ENCODE results near the gene HIPK4.

HIPK4 gene

DNA sequence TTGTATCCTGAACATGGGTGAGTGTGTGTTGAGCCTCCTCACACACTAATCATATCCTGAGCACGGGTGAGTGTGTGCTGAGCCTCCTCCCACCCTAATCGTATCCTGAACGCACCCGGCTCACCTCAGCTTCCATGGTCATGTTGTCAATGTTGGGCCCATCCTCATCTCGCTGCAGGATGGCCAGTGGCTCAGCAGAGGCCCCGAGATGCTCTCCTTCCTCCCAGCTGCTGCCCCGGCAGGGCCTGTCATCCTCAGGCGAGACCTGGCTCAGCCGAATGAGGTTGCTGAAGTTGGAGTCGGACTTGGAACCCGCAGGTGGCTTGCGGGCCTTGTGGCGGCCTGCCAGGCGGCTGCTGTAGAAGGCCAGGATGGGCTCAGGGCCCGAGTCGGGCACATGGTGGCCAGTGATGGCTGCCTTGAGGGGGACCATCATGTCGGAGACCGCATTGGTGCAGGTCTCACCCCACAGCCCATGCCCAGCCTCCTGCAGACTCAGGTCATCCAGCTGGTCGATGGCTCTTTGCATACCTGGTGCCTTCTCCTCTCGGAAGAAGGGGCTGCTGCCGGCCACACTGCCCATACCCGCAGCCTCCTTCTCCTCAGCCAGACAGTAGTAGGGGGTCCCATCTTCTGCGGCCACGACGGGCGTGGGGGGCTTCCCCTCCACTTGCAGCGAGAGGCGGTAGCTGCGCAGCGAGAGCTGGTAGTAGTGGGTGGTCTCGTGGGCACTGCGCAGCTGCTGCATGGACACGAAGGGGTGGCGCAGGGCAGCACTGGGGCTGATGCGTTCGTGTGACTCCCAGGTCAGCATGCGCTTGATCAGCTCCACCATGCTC, 9.6 kb downstream of the HIPK4 start:
- DNase-seq (ENCODE audit: low read depth) = no peak
- H3K4me3 ChIP-seq (ENCODE audit: low read length) = no peak overlapping the region

GRCh38 chr19:40379446-40380198, 10.4 kb downstream of the HIPK4 start:
- DNase-seq (ENCODE audit: low read depth) = no peak
- TF ChIP-seq CTCF (conservative IDR thresholded peaks at IDR 0.05; ENCODE audit: low read length) = no peak
- H3K4me3 ChIP-seq (ENCODE audit: low read length) = no peak overlapping the region

More for the DNA sequence above, 9.6 kb downstream of the HIPK4 start:
- no peak for TF ChIP-seq CTCF (conservative IDR thresholded peaks at IDR 0.05; ENCODE audit: low read length)

GRCh38 chr19:40378509-40378908, 11.5 kb downstream of the HIPK4 start:
- H3K4me3 ChIP-seq (ENCODE audit: low read length) = no peak overlapping the region
- TF ChIP-seq CTCF (conservative IDR thresholded peaks at IDR 0.05; ENCODE audit: low read length) = no peak
- no peak for DNase-seq (ENCODE audit: low read depth)

DNA sequence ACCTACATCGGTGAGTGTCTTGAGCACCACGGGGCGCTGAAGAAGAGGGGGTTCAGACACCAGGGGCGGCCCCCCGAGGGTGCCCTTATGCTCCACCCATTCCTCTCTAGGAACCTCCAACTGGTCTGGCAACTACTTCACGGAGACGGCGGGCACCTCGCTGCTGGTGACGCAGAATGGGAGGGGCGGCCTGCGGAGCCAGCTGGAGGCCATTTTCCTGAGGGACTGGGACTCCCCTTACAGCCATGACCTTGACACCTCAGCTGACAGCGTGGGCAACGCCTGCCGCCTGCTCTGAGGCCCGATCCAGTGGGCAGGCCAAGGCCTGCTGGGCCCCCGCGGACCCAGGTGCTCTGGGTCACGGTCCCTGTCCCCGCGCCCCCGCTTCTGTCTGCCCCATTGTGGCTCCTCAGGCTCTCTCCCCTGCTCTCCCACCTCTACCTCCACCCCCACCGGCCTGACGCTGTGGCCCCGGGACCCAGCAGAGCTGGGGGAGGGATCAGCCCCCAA, 12.1 kb downstream of the HIPK4 start:
- no peak for DNase-seq (ENCODE audit: low read depth)
- no peak overlapping the region for H3K4me3 ChIP-seq (ENCODE audit: low read length)
- TF ChIP-seq CTCF (conservative IDR thresholded peaks at IDR 0.05; ENCODE audit: low read length) = no peak

DNA sequence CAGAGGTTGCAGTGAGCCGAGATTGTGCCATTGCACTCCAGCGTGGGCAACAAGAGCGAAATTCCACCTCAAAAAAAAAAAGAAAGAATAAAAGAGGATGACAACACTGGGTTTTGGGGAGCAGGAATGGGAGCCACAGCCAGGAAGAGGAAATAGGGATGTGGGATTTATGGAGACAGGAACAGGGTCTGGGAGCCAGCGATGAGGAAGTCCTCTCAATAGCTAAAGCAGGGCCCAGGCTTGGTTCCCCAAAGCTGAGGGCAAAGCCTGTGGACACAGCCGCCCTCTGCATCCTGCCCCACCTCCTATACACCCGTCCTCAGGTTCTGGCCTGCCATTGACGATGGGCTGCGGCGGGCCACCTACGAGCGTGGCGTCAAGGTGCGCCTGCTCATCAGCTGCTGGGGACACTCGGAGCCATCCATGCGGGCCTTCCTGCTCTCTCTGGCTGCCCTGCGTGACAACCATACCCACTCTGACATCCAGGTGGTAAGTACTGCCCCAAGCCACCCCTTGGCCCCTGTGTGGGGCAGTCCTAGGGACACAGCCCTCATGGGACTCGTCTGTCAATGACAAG, 13.6 kb downstream of the HIPK4 start:
- no peak for DNase-seq (ENCODE audit: low read depth)
- no peak overlapping the region for H3K4me3 ChIP-seq (ENCODE audit: low read length)
- TF ChIP-seq CTCF (conservative IDR thresholded peaks at IDR 0.05; ENCODE audit: low read length) = no peak

DNA sequence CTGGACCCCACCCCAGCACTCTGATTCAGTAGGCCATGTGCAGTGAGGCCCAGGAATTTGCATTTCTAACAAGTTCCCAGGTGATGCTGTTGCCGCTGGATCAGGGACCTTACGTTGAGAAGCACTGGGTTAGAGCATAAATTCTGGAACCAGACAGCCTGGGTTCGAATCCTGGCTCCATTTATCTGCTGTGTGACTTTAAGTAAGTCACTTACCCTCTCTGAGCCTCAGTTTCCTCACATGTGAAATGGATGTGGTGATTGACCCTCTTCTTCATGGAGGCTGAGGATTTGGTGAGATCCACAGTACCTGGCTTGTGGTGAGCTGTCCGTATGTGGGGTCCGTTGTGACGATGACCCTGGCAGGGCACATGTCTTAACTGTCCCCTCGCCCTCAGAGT, 15.9 kb downstream of the HIPK4 start:
- no peak for TF ChIP-seq CTCF (conservative IDR thresholded peaks at IDR 0.05; ENCODE audit: low read length)
- H3K4me3 ChIP-seq (ENCODE audit: low read length) = no peak overlapping the region
- DNase-seq (ENCODE audit: low read depth) = no peak

Measured in AG10803 (cell line).